HG03460 (cell line): ENCODE results near the gene PDHB.
A peak's percentile ranks its signal among the peaks of the same experiment; 100 is the strongest.
"Not testable (repeated sequence)": the region's sequence is repeated elsewhere in the genome, so short reads cannot be mapped to it uniquely, and the experiment has no call there.

Experiments
- ATAC-seq: cut with Tn5 transposase; IDR thresholded peaks from one replicate; pipeline ENCODE4 v1.9.1; 2021; ENCODE audit not compliant: unreplicated experiment

The PDHB gene

GRCh38 chr3:58440996-58441355 lies 7.3 kb upstream of the PDHB start:
- not testable (repeated sequence) for ATAC-seq

GRCh38 chr3:58437276-58437675 lies 3.6 kb upstream of the PDHB start:
- ATAC-seq = not testable (repeated sequence)

GRCh38 chr3:58434990-58435389 lies 1.4 kb upstream of the PDHB start:
- no peak for ATAC-seq

- no peak for ATAC-seq
Measured at GRCh38 chr3:58434511-58434910, 879 bp upstream of the PDHB start.

GRCh38 chr3:58434168-58434504 lies 504 bp upstream of the PDHB start:
- ATAC-seq = no peak

- ATAC-seq = no peak
Measured at GRCh38 chr3:58432905-58433304, 727 bp downstream of the PDHB start.

GRCh38 chr3:58429657-58430056 lies 4.0 kb downstream of the PDHB start:
- peak; percentile 50 for ATAC-seq

- ATAC-seq = no peak
Measured at GRCh38 chr3:58427661-58428361, 5.8 kb downstream of the PDHB start.

- no peak for ATAC-seq
Measured at GRCh38 chr3:58425782-58426181, 7.8 kb downstream of the PDHB start.

GRCh38 chr3:58424613-58425012 lies 9.0 kb downstream of the PDHB start:
- ATAC-seq = no peak

- no peak for ATAC-seq
Measured at GRCh38 chr3:58422756-58423325, 10.8 kb downstream of the PDHB start.

GRCh38 chr3:58421004-58421403 lies 12.6 kb downstream of the PDHB start:
- no peak for ATAC-seq

- ATAC-seq = no peak
Measured at GRCh38 chr3:58419780-58420507, 13.7 kb downstream of the PDHB start.

- ATAC-seq = no peak
Measured at GRCh38 chr3:58418227-58418626, 15.4 kb downstream of the PDHB start.

GRCh38 chr3:58417075-58417474 lies 16.6 kb downstream of the PDHB start:
- ATAC-seq = no peak

GRCh38 chr3:58416191-58416590 lies 17.4 kb downstream of the PDHB start:
- no peak for ATAC-seq

- ATAC-seq = peak; percentile 67
Measured at GRCh38 chr3:58414538-58415197, 19.0 kb downstream of the PDHB start.

GRCh38 chr3:58411851-58412830 lies 21.5 kb downstream of the PDHB start:
- no peak for ATAC-seq

- ATAC-seq = no peak
Measured at GRCh38 chr3:58411036-58411435, 22.6 kb downstream of the PDHB start.

GRCh38 chr3:58409663-58410062 lies 24.0 kb downstream of the PDHB start:
- no peak for ATAC-seq

- ATAC-seq = no peak
Measured at GRCh38 chr3:58408906-58409305, 24.7 kb downstream of the PDHB start.
